ENCODE measurements around the gene DOCK4.

DNA sequence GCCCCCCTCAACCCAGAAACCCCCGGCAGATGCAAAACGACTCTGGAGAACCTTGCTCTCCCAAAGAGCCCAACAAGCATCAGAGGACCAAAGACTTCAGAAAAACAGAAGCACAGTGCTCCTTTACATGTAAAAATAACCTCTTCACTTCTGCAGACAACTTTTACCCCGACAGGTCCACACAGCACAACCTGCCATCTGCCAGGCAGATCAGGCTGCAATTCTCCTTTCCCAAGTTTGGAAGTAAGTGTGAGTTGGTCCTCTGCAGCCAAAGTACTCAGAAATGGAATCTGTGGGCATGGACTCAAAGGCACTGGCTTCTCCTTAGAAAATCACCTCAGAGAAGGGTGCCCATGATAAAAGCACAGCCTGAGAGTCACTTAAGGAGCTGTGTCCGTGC lies 26.0 kb downstream of the DOCK4 start:
- no peak for TF ChIP-seq POLR2AphosphoS5 (IDR thresholded peaks at IDR 0.05)
- TF ChIP-seq, protein P1, sequence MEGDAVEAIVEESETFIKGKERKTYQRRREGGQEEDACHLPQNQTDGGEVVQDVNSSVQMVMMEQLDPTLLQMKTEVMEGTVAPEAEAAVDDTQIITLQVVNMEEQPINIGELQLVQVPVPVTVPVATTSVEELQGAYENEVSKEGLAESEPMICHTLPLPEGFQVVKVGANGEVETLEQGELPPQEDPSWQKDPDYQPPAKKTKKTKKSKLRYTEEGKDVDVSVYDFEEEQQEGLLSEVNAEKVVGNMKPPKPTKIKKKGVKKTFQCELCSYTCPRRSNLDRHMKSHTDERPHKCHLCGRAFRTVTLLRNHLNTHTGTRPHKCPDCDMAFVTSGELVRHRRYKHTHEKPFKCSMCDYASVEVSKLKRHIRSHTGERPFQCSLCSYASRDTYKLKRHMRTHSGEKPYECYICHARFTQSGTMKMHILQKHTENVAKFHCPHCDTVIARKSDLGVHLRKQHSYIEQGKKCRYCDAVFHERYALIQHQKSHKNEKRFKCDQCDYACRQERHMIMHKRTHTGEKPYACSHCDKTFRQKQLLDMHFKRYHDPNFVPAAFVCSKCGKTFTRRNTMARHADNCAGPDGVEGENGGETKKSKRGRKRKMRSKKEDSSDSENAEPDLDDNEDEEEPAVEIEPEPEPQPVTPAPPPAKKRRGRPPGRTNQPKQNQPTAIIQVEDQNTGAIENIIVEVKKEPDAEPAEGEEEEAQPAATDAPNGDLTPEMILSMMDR (IDR thresholded peaks at IDR 0.05), result no peak
